A549 treated with AZD9567 at 1 μM for 4 hours (cell line): ENCODE measurements around the gene USP37. TPM values are rescaled to one million over a fixed set of nuclear protein-coding genes. Genes with fewer than 3 reads are reported as not detected.

ENCODE experiments used
- total RNA-seq: library from RNA; stranded (reverse); fragments of 200-300 nt; extraction: Qiagen RNA extraction; gene quantifications from 5 replicates; pipeline ENCODE4 v1.2.3, GENCODE V29; 2022; ENCODE audit not compliant: insufficient read depth

Gene USP37
- total RNA-seq: 4.4 to 6.9 TPM (median 5.7 TPM) in 5 replicates

DNA sequence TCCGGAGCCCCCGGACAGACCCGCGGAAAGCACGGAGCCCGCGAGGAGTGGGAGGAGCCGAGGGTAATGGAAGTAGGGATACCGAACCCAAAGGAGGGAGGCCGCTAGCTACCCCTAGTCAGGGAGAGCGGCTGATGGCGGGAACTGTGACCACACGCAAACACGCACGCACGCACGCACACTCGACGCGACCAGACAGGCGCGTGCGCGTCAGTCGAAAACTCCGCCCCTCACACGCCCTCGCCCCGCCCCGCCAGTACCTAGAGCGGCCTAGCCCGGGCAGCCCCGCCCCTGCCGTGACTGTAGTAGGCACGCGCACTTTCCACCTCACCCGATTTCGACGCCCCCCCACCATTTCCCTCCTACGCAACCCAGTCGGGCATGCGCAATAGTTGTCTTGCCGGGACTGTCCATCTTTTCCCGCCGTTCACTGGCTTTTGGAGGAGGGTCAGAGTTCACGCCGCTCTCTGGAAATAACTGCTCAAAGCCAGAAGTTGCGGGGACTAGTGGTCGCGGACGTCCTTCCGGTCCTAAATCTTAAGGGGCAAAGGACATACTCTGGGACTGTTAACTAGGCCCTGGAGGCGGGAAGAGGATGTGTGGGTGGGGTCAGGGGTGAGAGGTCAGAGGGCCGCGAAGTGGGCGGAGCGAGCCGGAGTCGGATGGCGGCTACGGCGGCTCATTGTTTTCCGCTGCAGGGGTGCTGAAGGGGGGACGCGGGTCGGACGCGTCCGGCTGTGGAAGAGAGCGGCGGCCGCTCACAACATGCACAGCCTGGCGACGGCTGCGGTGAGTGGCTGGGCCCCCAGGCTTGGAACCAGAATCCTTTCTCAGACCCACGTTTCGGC is at the start of gene USP37, which contains the start of gene CNOT9:
Gene USP37 (minus strand): TSS at position 162 of the 848 bp plus-strand sequence. CDS start 9,698 bp downstream, outside the sequence.
Gene CNOT9 (plus strand): TSS at position 650 of the 848 bp plus-strand sequence. CDS start 116 bp downstream, at position 766.

DNA sequence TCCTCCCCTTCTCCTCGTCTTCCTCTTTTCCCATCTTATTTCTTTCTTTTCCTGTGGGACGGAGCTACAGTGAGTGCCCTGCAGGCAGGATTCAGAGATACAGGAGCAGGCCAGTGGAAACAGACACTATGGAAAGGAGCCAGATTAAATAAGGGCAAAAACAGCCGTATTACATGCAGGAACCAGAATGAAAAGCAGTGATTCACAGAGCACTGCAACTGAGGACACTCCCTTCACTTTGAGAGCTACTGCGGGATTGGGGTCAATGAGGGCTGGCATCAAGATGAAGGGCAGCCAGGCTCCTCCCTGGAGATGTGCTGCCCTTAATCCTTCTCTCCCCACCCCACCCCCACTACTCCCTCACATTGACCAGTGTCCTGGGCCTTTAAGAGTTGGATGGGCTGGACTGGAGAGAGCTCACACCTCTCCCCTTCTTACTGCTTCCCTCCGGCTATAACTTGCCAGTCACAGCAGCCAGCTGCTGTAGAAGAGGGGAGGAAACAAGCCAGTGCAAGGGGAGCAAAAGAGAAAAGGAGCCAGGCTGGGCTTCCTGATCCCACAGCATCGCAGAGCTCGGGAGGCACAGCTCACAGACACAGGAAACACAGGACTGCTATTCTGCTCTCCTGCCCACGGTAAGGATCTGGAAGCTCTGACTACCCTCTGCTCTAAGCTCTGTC is 39.4 kb upstream of the USP37 start, which contains the start of gene PLCD4:
Gene PLCD4 (plus strand): TSS at position 464 of the 680 bp plus-strand sequence. CDS start 7,841 bp downstream, outside the sequence.

DNA sequence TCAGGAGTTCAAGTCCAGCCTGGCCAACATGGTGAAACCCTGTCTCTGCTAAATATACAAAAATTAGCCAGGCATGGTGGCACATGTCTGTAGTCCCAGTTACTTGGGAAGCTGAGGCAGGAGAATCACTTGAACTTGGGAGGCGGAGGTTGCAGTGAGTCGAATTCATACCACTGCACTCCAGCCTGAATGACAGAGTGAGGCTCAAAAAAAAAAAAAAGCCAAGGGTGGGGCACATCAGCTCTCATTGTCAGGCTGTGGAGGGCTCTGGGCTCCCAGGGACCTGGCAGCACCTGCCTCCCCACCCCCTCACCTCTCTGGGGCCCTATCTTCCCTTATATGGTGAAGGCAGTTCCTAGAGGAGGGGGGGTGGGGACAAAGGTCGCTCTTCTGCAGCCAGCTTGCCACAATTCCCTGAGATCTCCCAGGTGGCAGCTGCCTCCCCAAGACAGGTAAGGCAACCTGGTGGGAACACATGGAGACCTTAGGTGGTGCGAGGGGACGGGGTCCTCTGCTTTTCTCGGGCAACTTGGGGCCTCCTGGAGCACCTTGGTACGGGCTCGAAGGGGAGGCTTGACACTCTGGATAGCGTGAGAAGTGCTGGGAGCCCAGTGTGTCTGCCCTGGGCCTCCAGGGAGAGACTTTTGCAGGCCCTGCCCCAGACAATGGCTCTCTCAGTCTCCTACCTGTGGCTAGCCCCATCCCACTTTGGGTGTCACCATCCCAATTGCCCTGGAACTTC is 149.3 kb downstream of the USP37 start, which contains the start of gene VIL1:
Gene VIL1 (plus strand): TSS at position 407 of the 742 bp plus-strand sequence. CDS start 4,656 bp downstream, outside the sequence.

Other genes with a start within 250 kb of the USP37 start
- 0.05 to 0.08 TPM (median 0.06 TPM) in 3 of 5 replicates, not detected in the others for gene CATIP, start 211.5 kb downstream of the USP37 start, total RNA-seq
- 0.14 to 0.34 TPM (median 0.22 TPM) in 4 of 5 replicates, not detected in the other for gene SLC11A1, start 186.1 kb downstream of the USP37 start, total RNA-seq
- gene CTDSP1, start 168.5 kb downstream of the USP37 start, total RNA-seq: 58.8 to 66.4 TPM (median 60.8 TPM) in 5 replicates
- 0.14 to 1.5 TPM (median 0.33 TPM) in 5 replicates for gene VIL1, start 149.2 kb downstream of the USP37 start, total RNA-seq
- gene CNOT9, start 488 bp upstream of the USP37 start, total RNA-seq: 37.8 to 43.5 TPM (median 39.3 TPM) in 5 replicates
- gene PLCD4, start 39.5 kb upstream of the USP37 start, total RNA-seq: 0.25 to 0.74 TPM (median 0.38 TPM) in 4 of 5 replicates, not detected in the other
- 11.6 to 17.4 TPM (median 17.0 TPM) in 5 replicates for gene ZNF142, start 91.3 kb upstream of the USP37 start, total RNA-seq
- gene BCS1L, start 91.3 kb upstream of the USP37 start, total RNA-seq: 39.0 to 52.4 TPM (median 49.0 TPM) in 5 replicates
- gene RNF25, start 103.7 kb upstream of the USP37 start, total RNA-seq: 47.6 to 71.2 TPM (median 49.4 TPM) in 5 replicates
- 11.3 to 23.0 TPM (median 12.1 TPM) in 5 replicates for gene STK36, start 103.7 kb upstream of the USP37 start, total RNA-seq
- gene TTLL4, start 142.5 kb upstream of the USP37 start, total RNA-seq: 27.0 to 33.5 TPM (median 27.4 TPM) in 5 replicates
- 0.11 to 0.23 TPM (median 0.16 TPM) in 4 of 5 replicates, not detected in the other for gene CYP27A1, start 213.8 kb upstream of the USP37 start, total RNA-seq